Smooth muscle cell of the brain vasculature (primary cell): ENCODE results near the gene ARHGAP15.

Experiments used
- DNase-seq: peaks from one replicate; pipeline ENCODE4 v3.0.0-alpha.2; 2012; ENCODE audit warnings: low read depth, low spot score

The ARHGAP15 gene

GRCh38 chr2:143685421-143686078, 556.3 kb downstream of the ARHGAP15 start:
- DNase-seq = no peak

DNA sequence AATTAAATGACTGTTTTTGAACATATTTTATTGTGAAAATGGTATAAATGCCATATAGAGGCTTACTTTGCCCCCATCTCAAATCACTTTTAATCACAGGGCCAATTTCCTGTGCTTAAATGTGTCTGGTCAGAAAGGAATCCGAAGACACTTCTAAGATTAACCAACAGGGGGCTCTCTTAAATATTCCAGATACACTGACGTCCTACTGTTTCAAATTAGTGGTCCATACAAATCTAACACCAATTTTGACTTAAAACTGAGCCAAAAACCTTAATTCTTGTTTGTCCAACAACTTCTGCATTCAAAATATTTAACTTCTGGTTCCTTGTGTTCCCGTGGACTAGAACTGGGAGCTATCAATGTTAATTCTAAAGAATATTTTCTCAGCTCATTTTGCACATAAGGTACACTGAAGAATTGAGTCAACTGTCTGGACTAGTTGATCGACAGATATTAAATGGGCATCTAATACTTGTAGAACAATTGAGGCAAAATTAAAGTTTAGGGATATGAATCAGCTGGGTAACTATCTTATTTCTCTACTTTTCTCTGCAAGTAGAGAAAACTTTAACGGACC, 557.5 kb downstream of the ARHGAP15 start:
- DNase-seq = no peak

GRCh38 chr2:143688248-143688647, 559.0 kb downstream of the ARHGAP15 start:
- no peak for DNase-seq

GRCh38 chr2:143688815-143689214, 559.6 kb downstream of the ARHGAP15 start:
- DNase-seq = no peak

- no peak for DNase-seq
These were observed 560.3 kb downstream of the ARHGAP15 start for GRCh38 chr2:143689541-143689940.

- no peak for DNase-seq
These were observed 561.0 kb downstream of the ARHGAP15 start for GRCh38 chr2:143690235-143690634.

GRCh38 chr2:143691121-143691520, 561.9 kb downstream of the ARHGAP15 start:
- no peak for DNase-seq

GRCh38 chr2:143692162-143692561, 562.9 kb downstream of the ARHGAP15 start:
- no peak for DNase-seq

DNA sequence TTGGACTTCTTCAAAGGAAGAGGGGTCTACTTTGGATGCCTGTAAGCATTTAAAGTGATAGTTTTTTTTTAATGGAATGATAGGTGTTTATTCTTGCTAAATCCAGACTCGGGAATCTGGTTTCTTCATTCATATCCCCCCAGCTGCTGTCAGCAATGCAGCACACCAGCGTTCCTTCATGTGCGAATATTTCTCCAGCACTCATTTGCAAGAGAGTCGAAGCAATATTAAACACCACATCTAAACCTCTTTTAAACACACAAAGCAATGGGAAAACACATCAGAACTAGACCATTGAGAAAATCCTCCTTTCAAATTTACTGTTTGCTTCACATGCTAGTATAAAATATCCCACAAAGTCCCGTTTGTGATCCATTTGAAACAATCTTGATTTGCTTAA, 563.7 kb downstream of the ARHGAP15 start:
- DNase-seq = no peak

DNA sequence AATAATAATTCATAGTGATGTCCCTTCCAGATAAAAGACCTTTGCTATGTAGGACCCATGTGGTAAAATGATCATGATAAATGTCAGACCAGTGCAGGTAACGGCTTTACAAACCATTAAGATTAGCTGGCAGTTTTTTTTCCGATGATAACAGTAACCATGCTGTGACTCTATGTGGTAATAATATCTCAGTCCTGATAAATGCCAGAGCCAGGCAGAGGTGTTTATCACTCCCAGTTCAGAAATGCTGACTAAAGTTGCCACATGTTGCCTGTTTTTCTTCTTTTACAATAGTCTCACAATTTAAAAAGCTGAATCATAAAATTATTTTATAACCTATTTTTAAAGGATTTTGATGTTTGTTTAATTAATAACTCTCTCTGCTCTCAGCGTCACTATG, 565.1 kb downstream of the ARHGAP15 start:
- DNase-seq = no peak

DNA sequence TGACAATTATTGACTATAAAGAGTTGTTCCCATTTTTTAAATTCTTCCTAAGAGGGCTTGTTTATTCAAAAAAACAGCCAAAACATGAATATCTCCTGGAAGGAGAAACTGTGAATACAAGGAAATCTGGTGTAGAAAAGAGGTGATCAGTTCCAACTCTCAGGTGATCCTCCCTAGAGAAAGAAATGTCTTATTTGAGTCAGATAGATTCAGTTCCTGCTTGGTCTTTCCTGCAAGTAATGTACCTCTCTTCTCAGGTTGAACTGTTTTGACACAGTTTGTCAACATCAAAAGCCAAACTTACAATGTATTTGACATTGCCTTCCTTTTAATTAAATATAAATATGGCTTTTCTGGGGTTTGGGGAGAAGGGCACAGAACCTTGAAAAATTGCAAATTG, 567.4 kb downstream of the ARHGAP15 start:
- no peak for DNase-seq

DNA sequence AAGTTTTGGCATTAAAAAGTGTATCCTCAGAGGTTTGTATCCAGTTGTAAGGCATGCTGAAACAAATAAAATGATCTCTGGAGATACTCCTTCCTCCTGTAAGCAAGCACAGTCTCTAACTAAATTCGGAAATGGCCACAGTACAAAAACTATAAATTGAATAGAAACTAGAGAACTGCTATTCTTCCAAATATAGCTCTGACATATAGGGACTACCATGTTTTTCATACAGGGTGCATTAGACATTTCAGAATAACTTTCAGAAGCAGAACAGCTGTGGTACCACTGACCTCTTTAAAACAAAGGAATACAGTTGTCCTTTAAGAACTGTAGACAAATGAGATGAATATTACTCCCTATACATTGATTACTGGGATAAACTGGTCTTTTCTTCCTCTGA, 568.5 kb downstream of the ARHGAP15 start:
- DNase-seq = no peak

DNA sequence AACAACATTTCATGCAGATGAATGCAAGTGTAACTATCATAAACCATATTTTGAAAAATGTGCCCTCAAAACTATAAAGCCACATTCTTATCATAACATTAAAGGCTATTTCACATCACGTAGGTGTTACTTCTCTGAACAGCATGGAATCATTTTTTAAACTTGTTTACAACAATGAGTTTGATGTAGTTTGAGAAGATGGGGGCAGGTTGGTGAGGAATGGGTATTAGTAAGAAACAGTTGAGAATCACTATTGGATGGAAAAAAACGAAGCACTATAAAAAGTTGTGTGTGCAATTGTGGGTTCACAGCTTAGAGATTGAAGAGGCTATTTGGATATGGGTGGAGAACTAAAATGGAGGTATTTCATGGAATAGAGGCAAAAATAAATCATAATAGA, 569.1 kb downstream of the ARHGAP15 start:
- no peak for DNase-seq

DNA sequence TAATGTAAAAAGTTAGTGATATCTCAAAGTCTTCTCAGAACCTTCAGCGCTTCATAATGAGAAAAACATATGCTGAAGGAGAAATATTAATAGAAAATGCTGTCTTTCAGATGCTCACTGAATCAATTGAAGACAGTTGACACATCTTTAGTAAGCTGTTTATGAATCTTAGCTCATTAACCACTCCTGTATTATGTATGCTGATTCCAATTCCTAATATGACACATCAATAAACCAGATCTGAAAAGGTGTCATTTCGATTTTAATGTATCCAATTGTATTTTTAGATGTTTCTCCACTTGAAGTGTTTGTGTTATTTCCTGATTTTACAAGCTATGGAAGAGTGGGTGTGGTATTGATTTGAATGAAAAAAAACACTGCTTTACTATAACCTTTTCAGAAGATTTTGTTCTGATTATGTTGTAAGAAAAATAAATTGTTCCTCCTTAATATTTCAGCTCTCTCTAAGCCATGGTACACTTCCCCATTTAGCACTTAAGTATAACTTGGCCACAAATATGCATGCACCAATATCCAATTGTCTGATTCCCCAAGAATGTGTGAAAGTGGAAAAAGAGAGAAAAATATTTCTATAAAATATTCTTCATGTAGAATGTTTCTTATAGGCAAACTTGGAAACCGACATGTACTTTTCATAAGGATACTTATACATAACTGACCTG, 569.8 kb downstream of the ARHGAP15 start:
- DNase-seq = no peak

- no peak for DNase-seq
These were observed 571.6 kb downstream of the ARHGAP15 start for GRCh38 chr2:143700865-143701264.

- DNase-seq = no peak
These were observed 572.6 kb downstream of the ARHGAP15 start for GRCh38 chr2:143701785-143702184.

DNA sequence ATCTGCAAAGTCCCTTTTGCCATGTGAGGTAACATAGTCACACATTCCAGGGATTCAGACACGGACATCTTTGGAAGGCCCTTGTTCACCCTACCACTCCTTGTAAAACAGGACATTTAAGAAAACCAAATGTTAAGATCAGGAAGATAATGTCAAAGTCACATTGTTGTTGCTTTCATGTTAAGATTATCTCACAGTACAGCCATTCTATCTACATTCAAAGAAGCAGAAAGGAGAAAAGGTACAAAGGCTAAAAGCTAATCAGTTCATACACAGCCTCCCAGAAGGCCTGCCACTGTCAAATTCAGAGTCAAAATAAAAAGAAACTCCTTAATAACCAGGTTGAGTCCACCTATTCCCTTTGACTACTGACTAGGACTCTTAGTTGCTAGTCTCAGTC, 573.7 kb downstream of the ARHGAP15 start:
- no peak for DNase-seq

DNA sequence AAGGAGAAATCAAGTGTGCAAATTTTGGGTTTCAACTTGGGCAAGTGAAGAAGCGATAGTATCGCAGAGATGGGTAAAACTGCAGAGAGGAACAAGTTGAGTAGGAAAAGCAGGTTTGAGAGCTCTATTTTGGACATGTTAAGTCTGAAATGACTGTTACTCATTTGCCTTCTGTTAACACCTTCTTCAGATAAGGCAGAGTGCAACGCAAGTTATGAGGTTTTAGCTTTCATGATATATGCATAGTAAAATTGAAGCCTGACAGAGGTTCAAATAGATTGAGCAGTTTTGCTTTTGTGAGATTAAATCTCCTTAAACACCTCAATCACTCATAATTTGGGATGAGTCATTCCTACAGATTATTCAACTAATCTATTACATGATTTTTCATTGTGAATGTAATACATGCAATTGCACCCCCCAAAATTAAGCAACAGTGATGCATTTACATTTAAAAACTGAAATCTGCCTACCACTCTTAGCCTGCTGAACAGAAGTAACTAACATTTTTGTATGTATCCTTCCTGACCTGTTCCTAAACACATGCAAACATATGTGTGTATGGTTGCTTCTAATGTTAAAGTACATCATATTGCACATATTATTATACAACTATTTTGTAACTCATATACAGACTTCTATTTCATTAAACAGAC, 575.4 kb downstream of the ARHGAP15 start:
- no peak for DNase-seq

- DNase-seq = no peak
These were observed 576.0 kb downstream of the ARHGAP15 start for GRCh38 chr2:143705108-143705707.

DNA sequence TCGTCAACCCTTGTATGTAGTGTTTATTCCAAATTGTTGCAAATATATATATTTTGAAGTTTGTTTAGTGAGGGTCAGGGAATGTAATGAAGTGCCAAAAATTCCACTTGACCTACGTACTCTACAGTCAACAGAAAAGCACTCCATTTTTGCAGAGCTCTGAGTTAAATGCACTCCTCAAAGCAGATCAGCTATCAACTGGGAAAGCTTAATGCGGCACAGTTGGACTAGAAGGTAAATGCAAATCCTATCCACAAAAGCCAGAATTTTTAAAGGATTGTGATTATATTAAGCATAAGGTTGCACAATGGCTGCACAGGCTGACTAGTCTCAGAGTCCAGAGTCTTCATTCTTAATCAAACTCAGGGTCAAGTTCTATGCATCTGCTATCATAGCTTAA, 577.1 kb downstream of the ARHGAP15 start:
- DNase-seq = no peak

- no peak for DNase-seq
These were observed 579.5 kb downstream of the ARHGAP15 start for GRCh38 chr2:143708682-143709081.

GRCh38 chr2:143710196-143710595, 581.0 kb downstream of the ARHGAP15 start:
- no peak for DNase-seq
